HCT116 (cell line): ENCODE results near the gene NBPF4. TPM values are rescaled to one million over a fixed set of nuclear protein-coding genes. Genes with fewer than 3 reads are reported as not detected.

Experiments used
- ATAC-seq: fragments of 200-7000 bp; cut with Tn5 transposase; 2 replicates; pipeline ENCODE4 v1.9.1; 2020; ENCODE audit warnings: mild to moderate bottlenecking, moderate library complexity
- BruUV-seq: library from RNA; stranded (reverse); fragments of 400-500 nt; replicated peaks from 2 replicates; lab custom pipeline; 2021; lab: Mats Ljungman, UMichigan
- CTCF ChIA-PET: fragments of 300-600 bp; sonication (Branson Sonifier 250); formaldehyde crosslinking; loops from one replicate; lab custom pipeline; 2021; ENCODE audit warnings: antibody characterized with exemption; lab: Charles Lee
- POLR2A ChIA-PET: fragments of 300-600, 350-600 bp; sonication (Branson Sonifier 250); formaldehyde crosslinking; loops from one replicate; lab custom pipeline; 2021; ENCODE audit warnings: antibody characterized with exemption; lab: Charles Lee
- RAD21 ChIA-PET, 2 experiments: fragments of 300-600 bp; sonication (Branson Sonifier 250); formaldehyde crosslinking; loops; one replicate each; lab custom pipeline; 2023; ENCODE audit warnings: low total read pairs in 2 of 2; ENCODE audit not compliant: uncharacterized antibody in 2 of 2, unreplicated experiment in 2 of 2, low non-redundant PET in 1 of 2; lab: Charles Lee
- DNase-seq: peaks from one replicate; pipeline ENCODE4 v3.0.0-alpha.2; 2010; ENCODE audit warnings: low read depth, low spot score
- H2AFZ ChIP-seq: fragments of 200-600 bp; shearing (Covaris generic), sonication (generic); 2 replicates; pipeline ENCODE4 v1.6.1; 2017; ENCODE audit warnings: low read depth, mixed run types, mixed read lengths, antibody characterized with exemption, low read length; ENCODE audit not compliant: poor library complexity, severe bottlenecking
- H3K27ac ChIP-seq: 2 replicates; pipeline ENCODE4 v1.5.1; 2012; ENCODE audit warnings: low read depth, low read length
- H3K27me3 ChIP-seq: fragments of 200-600 bp; sonication (generic); 2 replicates; pipeline ENCODE4 v1.6.1; 2016; ENCODE audit warnings: mixed run types, low read length, mixed read lengths; ENCODE audit not compliant: insufficient read depth
- H3K36me3 ChIP-seq, 2 experiments: fragments of 200-500 bp in 1 of 2; fragments of 200-600 bp in 1 of 2; sonication (Bioruptor generic) in 1 of 2; sonication (generic) in 1 of 2; 2 replicates each; pipeline versions ENCODE4 v1.5.1 to v1.6.1; 2014 to 2016; ENCODE audit warnings: low read length in 2 of 2, inconsistent platforms in 1 of 2, mixed read lengths in 1 of 2, mixed run types in 1 of 2; ENCODE audit not compliant: insufficient read depth in 2 of 2, control insufficient read depth in 1 of 2
- H3K4me1 ChIP-seq, 2 experiments: fragments of 200-600 bp in 1 of 2; sonication (generic) in 1 of 2; 2 replicates each; pipeline versions ENCODE4 v1.5.1 to v1.6.1; 2012 to 2017; ENCODE audit warnings: low read length in 2 of 2, inconsistent platforms in 1 of 2, mild to moderate bottlenecking in 1 of 2, mixed read lengths in 1 of 2, mixed run types in 1 of 2, moderate library complexity in 1 of 2; ENCODE audit not compliant: insufficient read depth in 2 of 2, control insufficient read depth in 1 of 2
- H3K4me2 ChIP-seq: fragments of 200-600 bp; sonication (generic); 2 replicates; pipeline ENCODE4 v1.6.1; 2017; ENCODE audit warnings: mixed run types, low read length, mixed read lengths
- H3K4me3 ChIP-seq, 2 experiments: fragments of 200-600 bp in 1 of 2; sonication (generic) in 1 of 2; replicated peaks in 1 of 2; 2 replicates each; pipeline ENCODE4 v1.5.1; 2011 to 2016; ENCODE audit warnings: low read length in 2 of 2, control low read depth in 1 of 2, low read depth in 1 of 2, mild to moderate bottlenecking in 1 of 2, mixed read lengths in 1 of 2, mixed run types in 1 of 2
- H3K79me2 ChIP-seq: fragments of 200-600 bp; sonication (generic); 2 replicates; pipeline ENCODE4 v1.6.1; 2017; ENCODE audit warnings: mild to moderate bottlenecking, mixed run types, low read length, moderate library complexity, mixed read lengths; ENCODE audit not compliant: insufficient read depth
- H3K9ac ChIP-seq: fragments of 200-600 bp; sonication (generic); 2 replicates; pipeline ENCODE4 v1.6.1; 2016; ENCODE audit warnings: low read length, mixed read lengths
- H3K9me2 ChIP-seq: fragments of 200-600 bp; sonication (generic), shearing (Covaris generic); 2 replicates; pipeline ENCODE4 v1.6.1; 2017; ENCODE audit warnings: mixed run types, mild to moderate bottlenecking, moderate library complexity; ENCODE audit not compliant: insufficient read depth
- H3K9me3 ChIP-seq, 2 experiments: fragments of 200-500 bp in 1 of 2; fragments of 200-600 bp in 1 of 2; sonication (Bioruptor generic) in 1 of 2; sonication (generic) in 1 of 2; 2 replicates each; pipeline ENCODE4 v1.6.1; 2014 to 2017; ENCODE audit warnings: low read length in 2 of 2, mixed read lengths in 2 of 2, inconsistent platforms in 1 of 2, low read depth in 1 of 2, mild to moderate bottlenecking in 1 of 2, mixed run types in 1 of 2, moderate library complexity in 1 of 2; ENCODE audit not compliant: control insufficient read depth in 1 of 2, insufficient read depth in 1 of 2
- H4K20me1 ChIP-seq: fragments of 200-600 bp; sonication (generic), shearing (Covaris generic); 2 replicates; pipeline ENCODE4 v1.6.1; 2017; ENCODE audit warnings: mixed run types, mild to moderate bottlenecking, moderate library complexity; ENCODE audit not compliant: insufficient read depth
- CBX3 ChIP-seq: IDR thresholded peaks from 2 replicates; pipeline ENCODE4 v1.6.1; 2012; ENCODE audit warnings: low read depth
- EGR1 ChIP-seq: IDR thresholded peaks from 2 replicates; pipeline ENCODE4 v1.6.1; 2012; ENCODE audit warnings: low read depth
- ELF1 ChIP-seq: IDR thresholded peaks from 2 replicates; pipeline ENCODE4 v1.6.1; 2012; ENCODE audit warnings: low read depth, borderline replicate concordance
- EZH2 ChIP-seq: fragments of 200-600 bp; sonication (generic); IDR thresholded peaks from 2 replicates; pipeline ENCODE4 v1.6.1; 2017; ENCODE audit warnings: antibody characterized with exemption, mixed run types
- FOSL1 ChIP-seq: IDR thresholded peaks from 2 replicates; pipeline ENCODE4 v1.6.1; 2012; ENCODE audit warnings: low read depth
- JUND ChIP-seq: IDR thresholded peaks from 2 replicates; pipeline ENCODE4 v1.6.1; 2012
- POLR2A ChIP-seq: IDR thresholded peaks from 2 replicates; pipeline ENCODE4 v1.7.0; 2011; ENCODE audit warnings: borderline replicate concordance; ENCODE audit not compliant: insufficient read depth, insufficient read length; ENCODE audit errors: extremely low read depth
- POLR2AphosphoS5 ChIP-seq: IDR thresholded peaks from 2 replicates; pipeline ENCODE4 v1.6.1; 2011; ENCODE audit warnings: mild to moderate bottlenecking, low read depth, low read length, moderate library complexity
- RAD21 ChIP-seq: IDR thresholded peaks from 2 replicates; pipeline ENCODE4 v1.6.1; 2012; ENCODE audit warnings: low read depth, mild to moderate bottlenecking
- SIN3A ChIP-seq: IDR thresholded peaks from 2 replicates; pipeline ENCODE4 v1.6.1; 2012; ENCODE audit warnings: low read depth
- SRF ChIP-seq: IDR thresholded peaks from 2 replicates; pipeline ENCODE4 v1.6.1; 2012; ENCODE audit warnings: low read depth
- TCF7L2 ChIP-seq: IDR thresholded peaks from 2 replicates; pipeline ENCODE4 v1.7.0; 2011; ENCODE audit warnings: borderline replicate concordance, inconsistent platforms; ENCODE audit not compliant: insufficient read depth, insufficient read length; ENCODE audit errors: extremely low read depth
- ZBTB33 ChIP-seq: IDR thresholded peaks from 2 replicates; pipeline ENCODE4 v1.6.1; 2011; ENCODE audit warnings: mild to moderate bottlenecking, low read length, moderate library complexity; ENCODE audit not compliant: insufficient replicate concordance; ENCODE audit errors: extremely low read depth
- ZFX ChIP-seq: fragments of 450-650 bp; IDR thresholded peaks from 2 replicates; pipeline ENCODE4 v1.6.1; 2017
- ZNF274 ChIP-seq: fragments of 200-500 bp; sonication (Bioruptor generic); IDR thresholded peaks from 2 replicates; pipeline ENCODE4 v1.6.1; 2014; ENCODE audit warnings: mild to moderate bottlenecking, low read depth, low read length, inconsistent platforms
- intact Hi-C: fragments of 100-400 bp; cut with micrococcal nuclease; formaldehyde crosslinking; loops from 2 replicates; pipeline ENCODE4 v1.10.0; 2022
- total RNA-seq: library from RNA; stranded (reverse); gene quantifications from one replicate; pipeline ENCODE4 v1.2.1, GENCODE V29; 2021; ENCODE audit not compliant: unreplicated experiment
- TF ChIP-seq, protein P1 (sequence below): IDR thresholded peaks from 2 replicates; pipeline ENCODE4 v1.6.1; 2012
- TF ChIP-seq, protein P2 (sequence below): IDR thresholded peaks from 2 replicates; pipeline ENCODE4 v1.6.1; 2012

The NBPF4 gene
- total RNA-seq, 1 experiment from 2014 or later: not detected

- TF ChIP-seq, protein P1, sequence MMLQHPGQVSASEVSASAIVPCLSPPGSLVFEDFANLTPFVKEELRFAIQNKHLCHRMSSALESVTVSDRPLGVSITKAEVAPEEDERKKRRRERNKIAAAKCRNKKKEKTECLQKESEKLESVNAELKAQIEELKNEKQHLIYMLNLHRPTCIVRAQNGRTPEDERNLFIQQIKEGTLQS: no peak
- TF ChIP-seq ELF1: no peak
Measured at GRCh38 chr1:108194051-108194450, 49.8 kb downstream of the NBPF4 start (continued).

GRCh38 chr1:108193333-108193732, 50.5 kb downstream of the NBPF4 start:
- Histone ChIP-seq H3K36me3 (peaks cover 0 to 4% of the 10 kb centered on the region in 2 experiments; a peak in 1 of 4 replicates), H3K9ac (no peak overlapping the region), H3K27me3 (no peaks in the 10 kb centered on the region), H3K4me2 (no peak overlapping the region), H3K4me1 (peaks cover 0 to 5% of the 10 kb centered on the region in 2 experiments; a peak in 3 of 4 replicates), H3K27ac (no peak overlapping the region), H3K79me2 (peaks cover 84% of the 10 kb centered on the region), H4K20me1 (no peaks in the 10 kb centered on the region), H3K9me2 (no peaks in the 10 kb centered on the region), H3K4me3 (no peak overlapping the region), H2AFZ (no peak overlapping the region), H3K9me3 (no peaks in the 10 kb centered on the region)
- CTCF ChIA-PET: no interaction called here
- intact Hi-C loops: no loop called here
- no peak for TF ChIP-seq POLR2A
- no peak for TF ChIP-seq POLR2AphosphoS5
- TF ChIP-seq EGR1: no peak
- no peak for TF ChIP-seq ZFX
- TF ChIP-seq CBX3: no peak
- TF ChIP-seq JUND: no peak
- TF ChIP-seq, protein P1: no peak
- TF ChIP-seq SRF: no peak
- no peak for TF ChIP-seq RAD21
- TF ChIP-seq ZBTB33: no peak
- TF ChIP-seq FOSL1: no peak
- TF ChIP-seq TCF7L2: no peak
- TF ChIP-seq EZH2: no peak
- no peak for TF ChIP-seq ZNF274
- no peak for TF ChIP-seq SIN3A
- TF ChIP-seq, protein P2, sequence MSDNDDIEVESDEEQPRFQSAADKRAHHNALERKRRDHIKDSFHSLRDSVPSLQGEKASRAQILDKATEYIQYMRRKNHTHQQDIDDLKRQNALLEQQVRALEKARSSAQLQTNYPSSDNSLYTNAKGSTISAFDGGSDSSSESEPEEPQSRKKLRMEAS: no peak
- RAD21 ChIA-PET: no interaction called here
- ATAC-seq (no peak), DNase-seq (no peak)
- POLR2A ChIA-PET: no interaction called here
- no TSS peak for BruUV-seq
